ENCODE results near the gene BIRC3. TPM values are rescaled to one million over a fixed set of nuclear protein-coding genes. Genes with fewer than 3 reads are reported as not detected.
A peak's percentile ranks its signal among the peaks of the same experiment; 100 is the strongest.

The BIRC3 gene
- polyA plus RNA-seq, 2 of the 4 experiments (the other 2 are of a cell fraction): 11.3 to 17.5 TPM

GRCh38 chr11:102313238-102313940 lies 3.9 kb upstream of the BIRC3 start:
- POLR2A ChIA-PET: no interaction called here
- Histone ChIP-seq H3K4me2 (peak overlapping the region; percentile 88), H3K4me1 (peaks cover 39% of the 10 kb centered on the region), H3K27ac (peak overlapping the region; percentile 80 to 93), H3K4me3 (peak overlapping the region; percentile 38), H3K9me3 (no peaks in the 10 kb centered on the region)
- peak in 1 of 2 experiments; percentile 8 for DNase-seq (ENCODE audit: low read depth in 1 of 2, low spot score in 1 of 2)
- no peak for FAIRE-seq
- CTCF ChIA-PET: interaction anchor here (0.7 to 1.5 kb wide), 2 partner anchors 18 to 20 kb away, joined by 3 to 5 read pairs; no protein-coding TSS in a partner anchor
- TF ChIP-seq POLR2A (IDR thresholded peaks at IDR 0.05; ENCODE audit: low read length) (no peak), JUN (IDR thresholded peaks at IDR 0.05) (no peak), RFX5 (IDR thresholded peaks at IDR 0.05) (no peak), CTCF (IDR thresholded peaks at IDR 0.05) (no peak), CBX8 (IDR thresholded peaks at IDR 0.05) (no peak), TP53 (CRISPR knock-in tag; IDR thresholded peaks at IDR 0.05) (no peak), JUNB (IDR thresholded peaks at IDR 0.05) (no peak), USF2 (IDR thresholded peaks at IDR 0.05) (no peak)
- WGBS (ENCODE audit: missing lambda C conversion rate): 1% methylated on average over 4 of the region's 4 CpGs
- no peak; a peak in 1 of 6 replicates for ATAC-seq

- 22% methylated on average over 2 of the region's 2 CpGs for WGBS (ENCODE audit: missing lambda C conversion rate)
- DNase-seq (ENCODE audit: low read depth in 1 of 2, low spot score in 1 of 2) (no peak), ATAC-seq (no peak), FAIRE-seq (no peak)
- CTCF ChIA-PET: interaction anchor here (0.9 to 2.9 kb wide), 4 partner anchors 9 to 298 kb away, joined by 3 to 15 read pairs (median 3); no protein-coding TSS in a partner anchor
- H3K4me3 ChIP-seq: no peak overlapping the region
- H3K27ac ChIP-seq: peak overlapping the region; percentile 80 to 93
- H3K4me1 ChIP-seq: peaks cover 43% of the 10 kb centered on the region
- POLR2A ChIA-PET: interaction anchor here (0.7 kb wide), 1 partner anchor 886 kb away, joined by 8 read pairs; no protein-coding TSS in a partner anchor
- peak overlapping the region; percentile 88 for H3K4me2 ChIP-seq
- no peaks in the 10 kb centered on the region for H3K9me3 ChIP-seq
- TF ChIP-seq EHF (CRISPR knock-in tag; IDR thresholded peaks at IDR 0.05) (no peak), MAFK (IDR thresholded peaks at IDR 0.05; ENCODE audit: partially characterized antibody) (no peak), ZSCAN20 (CRISPR knock-in tag; IDR thresholded peaks at IDR 0.05) (no peak), KDM1A (IDR thresholded peaks at IDR 0.05; ENCODE audit: low read depth) (no peak), TP53 (CRISPR knock-in tag; IDR thresholded peaks at IDR 0.05) (no peak), CEBPB (IDR thresholded peaks at IDR 0.05) (peak; percentile 64 to 84; a peak in 3 of 4 replicates), NR3C1 (IDR thresholded peaks at IDR 0.05) (no peak)
Observed at GRCh38 chr11:102314784-102315183, 2.5 kb upstream of the BIRC3 start.

GRCh38 chr11:102316346-102316904 lies 859 bp upstream of the BIRC3 start:
- peak overlapping the region; percentile 52; the same call in 2 of the 3 replicates for H3K4me3 ChIP-seq
- CTCF ChIA-PET: interaction anchor here (0.8 to 2.9 kb wide), 5 partner anchors 11 to 350 kb away, joined by 3 to 15 read pairs (median 3); no protein-coding TSS in a partner anchor
- WGBS (ENCODE audit: missing lambda C conversion rate): 3% methylated on average over 4 of the region's 4 CpGs
- POLR2A ChIA-PET: no interaction called here
- FAIRE-seq (no peak), DNase-seq (ENCODE audit: low read depth in 1 of 2, low spot score in 1 of 2) (peak in 1 of 2 experiments; percentile 16), ATAC-seq (no peak)
- H3K27ac ChIP-seq: peak overlapping the region; percentile 80 to 91
- H3K4me2 ChIP-seq: peak overlapping the region; percentile 96
- no peaks in the 10 kb centered on the region for H3K9me3 ChIP-seq
- TF ChIP-seq HES2 (IDR thresholded peaks at IDR 0.05) (no peak), EP300 (IDR thresholded peaks at IDR 0.05) (no peak), POLR2A (IDR thresholded peaks at IDR 0.05; ENCODE audit: low read length) (no peak), NFE2L2 (conservative IDR thresholded peaks at IDR 0.05; ENCODE audit: low read length) (no peak), CTCF (IDR thresholded peaks at IDR 0.05) (no peak), RAD21 (conservative IDR thresholded peaks at IDR 0.05 in 1 of 2, IDR thresholded peaks at IDR 0.05 in 1 of 2) (no peak), CHD4 (IDR thresholded peaks at IDR 0.05; ENCODE audit: borderline replicate concordance) (no peak)
- peaks cover 60% of the 10 kb centered on the region for H3K4me1 ChIP-seq
